GM12878 (cell line): ENCODE data around the gene LRFN2. TPM values are rescaled to one million over a fixed set of nuclear protein-coding genes. Genes with fewer than 3 reads are reported as not detected.

Experiments used
- CHD2 ChIP-seq: IDR thresholded peaks from 2 replicates; pipeline ENCODE4 v1.6.1; 2011; ENCODE audit warnings: low read depth, low read length, improper control_type of control experiment, borderline replicate concordance
- IRF4 ChIP-seq: IDR thresholded peaks from 2 replicates; pipeline ENCODE4 v1.6.1; 2011; ENCODE audit warnings: low read depth, low read length
- JUND ChIP-seq: IDR thresholded peaks from 2 replicates; pipeline ENCODE4 v1.6.1; 2012; ENCODE audit warnings: low read depth, mild to moderate bottlenecking, low read length, improper control_type of control experiment, moderate library complexity
- NRF1 ChIP-seq: conservative IDR thresholded peaks from 2 replicates; pipeline ENCODE4 v1.6.1; 2011; ENCODE audit warnings: mild to moderate bottlenecking, low read depth, low read length, improper control_type of control experiment
- RAD51 ChIP-seq: fragments of 450-650 bp; IDR thresholded peaks from 2 replicates; pipeline ENCODE4 v1.6.1; 2016; ENCODE audit warnings: moderate library complexity, mild to moderate bottlenecking, inconsistent platforms
- polyA plus RNA-seq, 11 experiments: library from polyadenylated mRNA; depleted of rRNA in 4 of 11; unstranded in 6 of 11; stranded (reverse) in 5 of 11; fragments of >200 nt; fragmentation: Nextera tagmentation in 4 of 11; fragmentation: Illumina TruSeq in 1 of 11; extraction: Ambion mirVana in 4 of 11; extraction: Trizol in 1 of 11; gene quantifications; 1 replicate in 1 of 11; 2 replicates in 10 of 11; pipeline versions ENCODE4 v1.2.1 to v1.2.3, GENCODE V29; 2011 to 2016; ENCODE audit warnings: inconsistent platforms in 2 of 11, missing spikeins in 2 of 11, low read depth in 1 of 11
- total RNA-seq, 4 experiments: library from RNA; depleted of rRNA in 3 of 4; stranded (reverse); fragments of >200 nt in 3 of 4; fragmentation: Illumina TruSeq in 1 of 4; extraction: Trizol in 1 of 4; gene quantifications; 2 replicates each; pipeline versions ENCODE4 v1.2.1 to v1.2.3, GENCODE V29; 2013 to 2021
- TF ChIP-seq, protein P1 (sequence below): fragments of 450-650 bp; formaldehyde crosslinking; IDR thresholded peaks from 2 replicates; pipeline ENCODE4 v1.4.0; 2022; ENCODE audit warnings: mild to moderate bottlenecking, moderate library complexity
- TF ChIP-seq, protein P2 (sequence below): fragments of 450-650 bp; IDR thresholded peaks from 2 replicates; pipeline ENCODE4 v1.6.1; 2017; ENCODE audit warnings: mild to moderate bottlenecking, moderate library complexity
- TF ChIP-seq, protein P3 (sequence below), 3 experiments: IDR thresholded peaks in 2 of 3; conservative IDR thresholded peaks in 1 of 3; 2 replicates each; pipeline ENCODE4 v1.5.1; 2011; ENCODE audit warnings: low read depth in 3 of 3, low read length in 3 of 3, mild to moderate bottlenecking in 3 of 3, control low read depth in 2 of 3, moderate library complexity in 2 of 3, inconsistent platforms in 1 of 3, mixed read lengths in 1 of 3; ENCODE audit not compliant: control insufficient read depth in 2 of 3, insufficient read depth in 1 of 3; ENCODE audit errors: extremely low read depth in 1 of 3

Gene LRFN2
- total and polyA plus RNA-seq, 10 of the 15 experiments (the other 5 are each of a cell fraction or from before 2014, with no cell fraction given): not detected

DNA sequence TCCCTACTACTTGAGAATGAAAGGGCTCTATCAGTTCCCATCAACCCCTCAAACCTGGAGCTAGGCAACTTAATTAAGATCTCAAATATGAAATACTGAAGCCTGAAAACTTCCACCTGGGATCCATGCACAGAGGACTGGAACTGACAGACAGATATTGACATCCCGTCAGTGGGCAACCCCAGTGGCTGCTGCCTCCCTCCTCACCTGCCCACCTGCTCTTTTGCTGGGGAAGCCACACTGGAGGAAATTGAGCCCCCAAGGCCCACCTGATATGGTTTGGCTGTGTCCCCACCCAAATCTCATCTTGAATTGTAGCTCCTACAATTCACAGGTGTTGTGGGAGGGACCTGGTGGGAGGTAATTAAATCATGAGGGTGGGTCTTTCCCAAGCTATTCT lies 192.8 kb downstream of the LRFN2 start (continued):
- TF ChIP-seq, protein P1, sequence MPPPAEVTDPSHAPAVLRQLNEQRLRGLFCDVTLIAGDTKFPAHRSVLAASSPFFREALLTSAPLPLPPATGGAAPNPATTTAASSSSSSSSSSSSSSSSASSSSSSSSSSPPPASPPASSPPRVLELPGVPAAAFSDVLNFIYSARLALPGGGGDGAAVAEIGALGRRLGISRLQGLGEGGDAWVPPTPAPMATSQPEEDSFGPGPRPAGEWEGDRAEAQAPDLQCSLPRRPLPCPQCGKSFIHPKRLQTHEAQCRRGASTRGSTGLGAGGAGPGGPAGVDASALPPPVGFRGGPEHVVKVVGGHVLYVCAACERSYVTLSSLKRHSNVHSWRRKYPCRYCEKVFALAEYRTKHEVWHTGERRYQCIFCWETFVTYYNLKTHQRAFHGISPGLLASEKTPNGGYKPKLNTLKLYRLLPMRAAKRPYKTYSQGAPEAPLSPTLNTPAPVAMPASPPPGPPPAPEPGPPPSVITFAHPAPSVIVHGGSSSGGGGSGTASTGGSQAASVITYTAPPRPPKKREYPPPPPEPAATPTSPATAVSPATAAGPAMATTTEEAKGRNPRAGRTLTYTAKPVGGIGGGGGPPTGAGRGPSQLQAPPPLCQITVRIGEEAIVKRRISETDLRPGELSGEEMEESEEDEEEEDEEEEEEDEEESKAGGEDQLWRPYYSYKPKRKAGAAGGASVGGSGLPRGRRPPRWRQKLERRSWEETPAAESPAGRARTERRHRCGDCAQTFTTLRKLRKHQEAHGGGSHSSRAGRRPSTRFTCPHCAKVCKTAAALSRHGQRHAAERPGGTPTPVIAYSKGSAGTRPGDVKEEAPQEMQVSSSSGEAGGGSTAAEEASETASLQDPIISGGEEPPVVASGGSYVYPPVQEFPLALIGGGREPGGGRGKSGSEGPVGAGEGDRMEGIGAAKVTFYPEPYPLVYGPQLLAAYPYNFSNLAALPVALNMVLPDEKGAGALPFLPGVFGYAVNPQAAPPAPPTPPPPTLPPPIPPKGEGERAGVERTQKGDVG: no peak
- TF ChIP-seq NRF1 (no peak), JUND (no peak), RAD51 (no peak), CHD2 (no peak), IRF4 (no peak)
- TF ChIP-seq, protein P2, sequence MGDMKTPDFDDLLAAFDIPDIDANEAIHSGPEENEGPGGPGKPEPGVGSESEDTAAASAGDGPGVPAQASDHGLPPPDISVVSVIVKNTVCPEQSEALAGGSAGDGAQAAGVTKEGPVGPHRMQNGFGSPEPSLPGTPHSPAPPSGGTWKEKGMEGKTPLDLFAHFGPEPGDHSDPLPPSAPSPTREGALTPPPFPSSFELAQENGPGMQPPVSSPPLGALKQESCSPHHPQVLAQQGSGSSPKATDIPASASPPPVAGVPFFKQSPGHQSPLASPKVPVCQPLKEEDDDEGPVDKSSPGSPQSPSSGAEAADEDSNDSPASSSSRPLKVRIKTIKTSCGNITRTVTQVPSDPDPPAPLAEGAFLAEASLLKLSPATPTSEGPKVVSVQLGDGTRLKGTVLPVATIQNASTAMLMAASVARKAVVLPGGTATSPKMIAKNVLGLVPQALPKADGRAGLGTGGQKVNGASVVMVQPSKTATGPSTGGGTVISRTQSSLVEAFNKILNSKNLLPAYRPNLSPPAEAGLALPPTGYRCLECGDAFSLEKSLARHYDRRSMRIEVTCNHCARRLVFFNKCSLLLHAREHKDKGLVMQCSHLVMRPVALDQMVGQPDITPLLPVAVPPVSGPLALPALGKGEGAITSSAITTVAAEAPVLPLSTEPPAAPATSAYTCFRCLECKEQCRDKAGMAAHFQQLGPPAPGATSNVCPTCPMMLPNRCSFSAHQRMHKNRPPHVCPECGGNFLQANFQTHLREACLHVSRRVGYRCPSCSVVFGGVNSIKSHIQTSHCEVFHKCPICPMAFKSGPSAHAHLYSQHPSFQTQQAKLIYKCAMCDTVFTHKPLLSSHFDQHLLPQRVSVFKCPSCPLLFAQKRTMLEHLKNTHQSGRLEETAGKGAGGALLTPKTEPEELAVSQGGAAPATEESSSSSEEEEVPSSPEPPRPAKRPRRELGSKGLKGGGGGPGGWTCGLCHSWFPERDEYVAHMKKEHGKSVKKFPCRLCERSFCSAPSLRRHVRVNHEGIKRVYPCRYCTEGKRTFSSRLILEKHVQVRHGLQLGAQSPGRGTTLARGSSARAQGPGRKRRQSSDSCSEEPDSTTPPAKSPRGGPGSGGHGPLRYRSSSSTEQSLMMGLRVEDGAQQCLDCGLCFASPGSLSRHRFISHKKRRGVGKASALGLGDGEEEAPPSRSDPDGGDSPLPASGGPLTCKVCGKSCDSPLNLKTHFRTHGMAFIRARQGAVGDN: no peak
- TF ChIP-seq, protein P3, sequence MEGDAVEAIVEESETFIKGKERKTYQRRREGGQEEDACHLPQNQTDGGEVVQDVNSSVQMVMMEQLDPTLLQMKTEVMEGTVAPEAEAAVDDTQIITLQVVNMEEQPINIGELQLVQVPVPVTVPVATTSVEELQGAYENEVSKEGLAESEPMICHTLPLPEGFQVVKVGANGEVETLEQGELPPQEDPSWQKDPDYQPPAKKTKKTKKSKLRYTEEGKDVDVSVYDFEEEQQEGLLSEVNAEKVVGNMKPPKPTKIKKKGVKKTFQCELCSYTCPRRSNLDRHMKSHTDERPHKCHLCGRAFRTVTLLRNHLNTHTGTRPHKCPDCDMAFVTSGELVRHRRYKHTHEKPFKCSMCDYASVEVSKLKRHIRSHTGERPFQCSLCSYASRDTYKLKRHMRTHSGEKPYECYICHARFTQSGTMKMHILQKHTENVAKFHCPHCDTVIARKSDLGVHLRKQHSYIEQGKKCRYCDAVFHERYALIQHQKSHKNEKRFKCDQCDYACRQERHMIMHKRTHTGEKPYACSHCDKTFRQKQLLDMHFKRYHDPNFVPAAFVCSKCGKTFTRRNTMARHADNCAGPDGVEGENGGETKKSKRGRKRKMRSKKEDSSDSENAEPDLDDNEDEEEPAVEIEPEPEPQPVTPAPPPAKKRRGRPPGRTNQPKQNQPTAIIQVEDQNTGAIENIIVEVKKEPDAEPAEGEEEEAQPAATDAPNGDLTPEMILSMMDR (IDR thresholded peaks at IDR 0.05 in 2 of 3, conservative IDR thresholded peaks at IDR 0.05 in 1 of 3; ENCODE audit: control insufficient read depth in 2 of 3, extremely low read depth in 1 of 3, insufficient read depth in 1 of 3, low read depth in 3 of 3, low read length in 3 of 3): no peak
